ENCODE data around the gene KDM7A. TPM values are rescaled to one million over a fixed set of nuclear protein-coding genes. Genes with fewer than 3 reads are reported as not detected.

The KDM7A gene
- total RNA-seq, 1 experiment from 2014 or later: 12.2 TPM

- TF ChIP-seq STAT6 (CRISPR knock-in tag; conservative IDR thresholded peaks at IDR 0.05; ENCODE audit: low read depth) (no peak), ZBTB43 (CRISPR knock-in tag; IDR thresholded peaks at IDR 0.05) (no peak), ZBTB21 (CRISPR knock-in tag; IDR thresholded peaks at IDR 0.05; ENCODE audit: borderline replicate concordance) (no peak)
Measured at GRCh38 chr7:140084972-140085371, 91.8 kb downstream of the KDM7A start (continued).

- Mint-ChIP-seq H3K27me3 (ENCODE audit: low read depth) (no peaks in the 10 kb centered on the region), H3K4me3 (no peak overlapping the region), H3K9me3 (no peaks in the 10 kb centered on the region), H3K36me3 (no peaks in the 10 kb centered on the region), H3K27ac (peak overlapping the region; percentile 10; the same call in 1 of the 2 replicates), H3K4me1 (peaks cover 6% of the 10 kb centered on the region)
- ChIA-PET CTCF (no interaction called here), POLR2A (interaction anchor here (1.2 kb wide), 1 partner anchor 44 kb away, joined by 3 read pairs; no protein-coding TSS in a partner anchor)
- DNase-seq (ENCODE audit: low spot score): no peak
- ATAC-seq: no peak
- TF ChIP-seq, protein P1, sequence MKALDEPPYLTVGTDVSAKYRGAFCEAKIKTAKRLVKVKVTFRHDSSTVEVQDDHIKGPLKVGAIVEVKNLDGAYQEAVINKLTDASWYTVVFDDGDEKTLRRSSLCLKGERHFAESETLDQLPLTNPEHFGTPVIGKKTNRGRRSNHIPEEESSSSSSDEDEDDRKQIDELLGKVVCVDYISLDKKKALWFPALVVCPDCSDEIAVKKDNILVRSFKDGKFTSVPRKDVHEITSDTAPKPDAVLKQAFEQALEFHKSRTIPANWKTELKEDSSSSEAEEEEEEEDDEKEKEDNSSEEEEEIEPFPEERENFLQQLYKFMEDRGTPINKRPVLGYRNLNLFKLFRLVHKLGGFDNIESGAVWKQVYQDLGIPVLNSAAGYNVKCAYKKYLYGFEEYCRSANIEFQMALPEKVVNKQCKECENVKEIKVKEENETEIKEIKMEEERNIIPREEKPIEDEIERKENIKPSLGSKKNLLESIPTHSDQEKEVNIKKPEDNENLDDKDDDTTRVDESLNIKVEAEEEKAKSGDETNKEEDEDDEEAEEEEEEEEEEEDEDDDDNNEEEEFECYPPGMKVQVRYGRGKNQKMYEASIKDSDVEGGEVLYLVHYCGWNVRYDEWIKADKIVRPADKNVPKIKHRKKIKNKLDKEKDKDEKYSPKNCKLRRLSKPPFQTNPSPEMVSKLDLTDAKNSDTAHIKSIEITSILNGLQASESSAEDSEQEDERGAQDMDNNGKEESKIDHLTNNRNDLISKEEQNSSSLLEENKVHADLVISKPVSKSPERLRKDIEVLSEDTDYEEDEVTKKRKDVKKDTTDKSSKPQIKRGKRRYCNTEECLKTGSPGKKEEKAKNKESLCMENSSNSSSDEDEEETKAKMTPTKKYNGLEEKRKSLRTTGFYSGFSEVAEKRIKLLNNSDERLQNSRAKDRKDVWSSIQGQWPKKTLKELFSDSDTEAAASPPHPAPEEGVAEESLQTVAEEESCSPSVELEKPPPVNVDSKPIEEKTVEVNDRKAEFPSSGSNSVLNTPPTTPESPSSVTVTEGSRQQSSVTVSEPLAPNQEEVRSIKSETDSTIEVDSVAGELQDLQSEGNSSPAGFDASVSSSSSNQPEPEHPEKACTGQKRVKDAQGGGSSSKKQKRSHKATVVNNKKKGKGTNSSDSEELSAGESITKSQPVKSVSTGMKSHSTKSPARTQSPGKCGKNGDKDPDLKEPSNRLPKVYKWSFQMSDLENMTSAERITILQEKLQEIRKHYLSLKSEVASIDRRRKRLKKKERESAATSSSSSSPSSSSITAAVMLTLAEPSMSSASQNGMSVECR (CRISPR knock-in tag; IDR thresholded peaks at IDR 0.05; ENCODE audit: borderline replicate concordance): no peak
- TF ChIP-seq SMAD3 (CRISPR knock-in tag; IDR thresholded peaks at IDR 0.05; ENCODE audit: borderline replicate concordance) (no peak), JAZF1 (CRISPR knock-in tag; IDR thresholded peaks at IDR 0.05) (no peak), NR3C1 (CRISPR knock-in tag; conservative IDR thresholded peaks at IDR 0.05; ENCODE audit: low read depth) (no peak), HMGA2 (CRISPR knock-in tag; IDR thresholded peaks at IDR 0.05) (no peak), NR1H2 (CRISPR knock-in tag; IDR thresholded peaks at IDR 0.05) (no peak), RELA (CRISPR knock-in tag; IDR thresholded peaks at IDR 0.05; ENCODE audit: borderline replicate concordance) (no peak), GRHL2 (CRISPR knock-in tag; IDR thresholded peaks at IDR 0.05; ENCODE audit: insufficient replicate concordance, severe bottlenecking) (no peak), ZNF317 (CRISPR knock-in tag; IDR thresholded peaks at IDR 0.05; ENCODE audit: borderline replicate concordance, low read depth) (no peak), HMGXB4 (CRISPR knock-in tag; IDR thresholded peaks at IDR 0.05) (no peak)
- TF ChIP-seq, protein P2, sequence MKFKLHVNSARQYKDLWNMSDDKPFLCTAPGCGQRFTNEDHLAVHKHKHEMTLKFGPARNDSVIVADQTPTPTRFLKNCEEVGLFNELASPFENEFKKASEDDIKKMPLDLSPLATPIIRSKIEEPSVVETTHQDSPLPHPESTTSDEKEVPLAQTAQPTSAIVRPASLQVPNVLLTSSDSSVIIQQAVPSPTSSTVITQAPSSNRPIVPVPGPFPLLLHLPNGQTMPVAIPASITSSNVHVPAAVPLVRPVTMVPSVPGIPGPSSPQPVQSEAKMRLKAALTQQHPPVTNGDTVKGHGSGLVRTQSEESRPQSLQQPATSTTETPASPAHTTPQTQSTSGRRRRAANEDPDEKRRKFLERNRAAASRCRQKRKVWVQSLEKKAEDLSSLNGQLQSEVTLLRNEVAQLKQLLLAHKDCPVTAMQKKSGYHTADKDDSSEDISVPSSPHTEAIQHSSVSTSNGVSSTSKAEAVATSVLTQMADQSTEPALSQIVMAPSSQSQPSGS (CRISPR knock-in tag; IDR thresholded peaks at IDR 0.05; ENCODE audit: borderline replicate concordance, low read depth): no peak
- TF ChIP-seq, protein P3, sequence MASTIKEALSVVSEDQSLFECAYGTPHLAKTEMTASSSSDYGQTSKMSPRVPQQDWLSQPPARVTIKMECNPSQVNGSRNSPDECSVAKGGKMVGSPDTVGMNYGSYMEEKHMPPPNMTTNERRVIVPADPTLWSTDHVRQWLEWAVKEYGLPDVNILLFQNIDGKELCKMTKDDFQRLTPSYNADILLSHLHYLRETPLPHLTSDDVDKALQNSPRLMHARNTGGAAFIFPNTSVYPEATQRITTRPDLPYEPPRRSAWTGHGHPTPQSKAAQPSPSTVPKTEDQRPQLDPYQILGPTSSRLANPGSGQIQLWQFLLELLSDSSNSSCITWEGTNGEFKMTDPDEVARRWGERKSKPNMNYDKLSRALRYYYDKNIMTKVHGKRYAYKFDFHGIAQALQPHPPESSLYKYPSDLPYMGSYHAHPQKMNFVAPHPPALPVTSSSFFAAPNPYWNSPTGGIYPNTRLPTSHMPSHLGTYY (CRISPR knock-in tag; IDR thresholded peaks at IDR 0.05): no peak
- TF ChIP-seq, protein P4, sequence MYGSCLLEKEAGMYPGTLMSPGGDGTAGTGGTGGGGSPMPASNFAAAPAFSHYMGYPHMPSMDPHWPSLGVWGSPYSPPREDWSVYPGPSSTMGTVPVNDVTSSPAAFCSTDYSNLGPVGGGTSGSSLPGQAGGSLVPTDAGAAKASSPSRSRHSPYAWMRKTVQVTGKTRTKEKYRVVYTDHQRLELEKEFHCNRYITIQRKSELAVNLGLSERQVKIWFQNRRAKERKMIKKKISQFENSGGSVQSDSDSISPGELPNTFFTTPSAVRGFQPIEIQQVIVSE (CRISPR knock-in tag; IDR thresholded peaks at IDR 0.05; ENCODE audit: borderline replicate concordance): no peak
Measured at GRCh38 chr7:140084142-140084655, 92.6 kb downstream of the KDM7A start.
